ENCODE measurements around the gene SURF4.

Gene SURF4

DNA sequence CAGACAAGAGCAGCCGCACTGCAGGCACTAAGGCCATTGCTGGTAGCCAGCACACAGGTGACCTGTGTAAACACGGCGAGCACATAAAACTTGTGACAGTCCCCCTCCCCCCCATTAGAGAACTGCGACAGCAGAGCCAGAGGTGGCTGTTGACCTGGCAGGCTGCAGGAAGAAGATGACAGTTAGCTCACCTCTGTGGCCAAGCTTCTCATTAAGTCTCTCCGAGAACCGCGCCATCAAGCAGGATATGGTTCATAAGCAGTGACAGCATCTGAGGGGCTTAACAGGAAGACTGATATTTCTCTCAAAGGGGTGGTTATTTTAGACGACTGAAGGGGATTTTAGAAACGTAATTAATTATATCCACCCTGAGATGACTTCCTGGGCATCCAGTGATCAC lies 5.2 kb downstream of the SURF4 start:
- no peak overlapping the region for H3K27ac ChIP-seq
- TF ChIP-seq, protein P1, sequence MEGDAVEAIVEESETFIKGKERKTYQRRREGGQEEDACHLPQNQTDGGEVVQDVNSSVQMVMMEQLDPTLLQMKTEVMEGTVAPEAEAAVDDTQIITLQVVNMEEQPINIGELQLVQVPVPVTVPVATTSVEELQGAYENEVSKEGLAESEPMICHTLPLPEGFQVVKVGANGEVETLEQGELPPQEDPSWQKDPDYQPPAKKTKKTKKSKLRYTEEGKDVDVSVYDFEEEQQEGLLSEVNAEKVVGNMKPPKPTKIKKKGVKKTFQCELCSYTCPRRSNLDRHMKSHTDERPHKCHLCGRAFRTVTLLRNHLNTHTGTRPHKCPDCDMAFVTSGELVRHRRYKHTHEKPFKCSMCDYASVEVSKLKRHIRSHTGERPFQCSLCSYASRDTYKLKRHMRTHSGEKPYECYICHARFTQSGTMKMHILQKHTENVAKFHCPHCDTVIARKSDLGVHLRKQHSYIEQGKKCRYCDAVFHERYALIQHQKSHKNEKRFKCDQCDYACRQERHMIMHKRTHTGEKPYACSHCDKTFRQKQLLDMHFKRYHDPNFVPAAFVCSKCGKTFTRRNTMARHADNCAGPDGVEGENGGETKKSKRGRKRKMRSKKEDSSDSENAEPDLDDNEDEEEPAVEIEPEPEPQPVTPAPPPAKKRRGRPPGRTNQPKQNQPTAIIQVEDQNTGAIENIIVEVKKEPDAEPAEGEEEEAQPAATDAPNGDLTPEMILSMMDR (IDR thresholded peaks at IDR 0.05) = no peak
- no peak for TF ChIP-seq ZFX (IDR thresholded peaks at IDR 0.05; ENCODE audit: borderline replicate concordance)

DNA sequence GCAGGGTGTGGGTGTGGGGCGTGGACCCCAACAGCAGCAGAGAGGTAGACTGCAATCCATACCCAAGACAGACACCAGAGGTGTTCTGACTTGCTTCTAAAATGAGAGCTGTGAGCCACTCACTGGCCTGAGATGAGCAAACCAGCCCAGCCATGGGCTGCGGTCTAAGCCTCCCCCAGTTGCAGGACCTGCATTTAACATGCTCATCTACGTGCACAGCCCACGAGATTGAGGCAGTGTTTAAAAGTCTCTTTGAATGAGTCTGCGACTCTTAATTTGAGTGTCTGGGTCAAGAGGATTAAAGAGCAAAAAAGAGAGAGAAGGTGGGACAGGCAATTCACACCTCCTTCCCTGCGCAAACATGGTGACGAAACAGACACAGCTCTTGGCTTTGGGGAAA lies 5.9 kb downstream of the SURF4 start:
- no peak for TF ChIP-seq ZFX (IDR thresholded peaks at IDR 0.05; ENCODE audit: borderline replicate concordance)
- TF ChIP-seq, protein P1 (IDR thresholded peaks at IDR 0.05) = no peak
- no peak overlapping the region for H3K27ac ChIP-seq

DNA sequence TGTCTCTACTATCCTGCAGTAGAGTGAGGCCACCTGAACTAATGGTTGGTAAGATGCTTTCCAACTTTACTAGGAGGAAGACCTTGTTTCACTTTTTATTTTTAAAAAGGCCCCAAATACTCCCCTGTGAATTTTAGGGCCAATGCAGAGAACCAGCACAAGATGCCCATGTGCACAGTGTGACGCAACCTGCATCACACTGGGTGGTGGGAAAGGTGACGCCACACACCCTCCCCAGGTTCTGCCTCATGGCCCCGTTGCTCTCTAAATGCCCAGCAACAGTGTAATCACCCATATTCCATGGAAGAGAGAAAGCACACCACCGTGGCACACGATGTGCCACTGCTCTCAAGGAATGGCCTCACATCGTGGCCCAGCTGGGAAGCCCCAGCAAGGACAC lies 6.4 kb downstream of the SURF4 start:
- no peak overlapping the region for H3K27ac ChIP-seq
- TF ChIP-seq, protein P1 (IDR thresholded peaks at IDR 0.05) = no peak
- TF ChIP-seq ZFX (IDR thresholded peaks at IDR 0.05; ENCODE audit: borderline replicate concordance) = no peak

DNA sequence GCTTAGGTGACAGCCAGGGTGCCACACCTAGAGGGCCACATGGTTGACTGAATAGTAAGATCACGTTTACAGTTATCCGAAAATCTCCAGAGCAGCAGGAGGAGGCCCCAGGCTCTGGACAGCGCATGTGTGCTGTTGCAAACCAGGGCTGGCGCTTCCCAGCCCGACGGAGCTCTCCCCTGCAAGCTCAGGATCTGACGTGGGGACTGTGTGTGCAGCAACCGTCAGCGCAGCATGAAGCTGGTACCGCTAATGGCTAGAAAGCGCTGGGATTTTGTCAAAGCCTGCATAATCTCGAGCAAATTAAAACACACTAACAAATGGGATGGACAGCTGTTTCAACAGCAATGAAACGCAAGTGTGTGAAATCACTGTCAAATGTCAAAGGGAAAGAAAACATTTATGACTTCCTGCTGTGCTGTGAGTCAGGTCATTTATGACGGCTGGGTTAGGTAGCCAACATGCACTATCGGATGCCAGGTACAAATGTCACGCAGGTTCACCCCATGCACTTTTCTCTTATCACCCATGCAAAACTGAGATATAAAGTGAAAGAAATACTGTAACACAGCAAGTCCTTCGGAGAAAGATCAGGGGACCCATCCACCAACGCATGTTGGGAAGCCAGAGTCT lies 7.5 kb downstream of the SURF4 start:
- TF ChIP-seq, protein P1 (IDR thresholded peaks at IDR 0.05) = no peak
- TF ChIP-seq ZFX (IDR thresholded peaks at IDR 0.05; ENCODE audit: borderline replicate concordance) = no peak
- no peak overlapping the region for H3K27ac ChIP-seq

DNA sequence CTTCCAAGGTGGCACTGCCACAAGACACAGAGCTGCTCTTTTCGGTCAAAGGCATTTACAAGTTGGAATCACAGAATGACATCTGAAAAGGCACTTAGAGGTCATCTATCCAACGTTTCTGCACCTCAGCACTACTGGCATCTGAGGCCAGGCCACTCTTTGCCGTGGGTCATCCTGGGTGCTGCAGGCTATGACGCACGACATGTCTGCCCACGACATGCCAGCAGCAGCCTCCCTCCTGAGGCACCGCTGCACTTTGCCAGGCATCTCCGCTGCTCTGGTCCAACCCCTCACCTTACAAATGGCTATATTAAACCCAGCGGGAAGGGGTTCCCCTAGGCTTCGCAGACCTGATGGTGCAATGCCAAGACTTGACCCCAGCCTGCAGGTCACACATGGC lies 8.1 kb downstream of the SURF4 start:
- no peak overlapping the region for H3K27ac ChIP-seq
- no peak for TF ChIP-seq ZFX (IDR thresholded peaks at IDR 0.05; ENCODE audit: borderline replicate concordance)
- TF ChIP-seq, protein P1 (IDR thresholded peaks at IDR 0.05) = no peak

DNA sequence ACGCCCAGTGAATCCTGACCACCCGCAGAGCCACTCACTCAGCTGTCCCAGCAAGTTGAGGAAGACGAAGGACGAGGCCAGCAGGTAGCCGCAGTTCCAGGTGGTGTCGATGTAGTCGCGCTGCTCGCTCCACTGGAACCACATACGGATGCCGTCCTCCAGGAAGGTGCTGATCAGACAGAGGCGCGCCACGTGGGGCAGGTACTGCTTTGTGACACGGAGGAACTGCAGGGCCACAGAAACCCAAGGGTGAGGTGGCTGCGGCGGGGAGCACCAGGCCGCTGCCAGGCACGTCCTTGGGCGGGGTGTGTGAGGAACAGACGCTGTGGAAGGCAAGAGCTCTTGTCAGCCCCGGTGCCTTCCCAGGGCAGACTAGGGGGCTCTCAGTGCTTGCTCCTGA lies 8.6 kb downstream of the SURF4 start:
- no peak overlapping the region for H3K27ac ChIP-seq
- TF ChIP-seq, protein P1 (IDR thresholded peaks at IDR 0.05) = no peak
- TF ChIP-seq ZFX (IDR thresholded peaks at IDR 0.05; ENCODE audit: borderline replicate concordance) = no peak

DNA sequence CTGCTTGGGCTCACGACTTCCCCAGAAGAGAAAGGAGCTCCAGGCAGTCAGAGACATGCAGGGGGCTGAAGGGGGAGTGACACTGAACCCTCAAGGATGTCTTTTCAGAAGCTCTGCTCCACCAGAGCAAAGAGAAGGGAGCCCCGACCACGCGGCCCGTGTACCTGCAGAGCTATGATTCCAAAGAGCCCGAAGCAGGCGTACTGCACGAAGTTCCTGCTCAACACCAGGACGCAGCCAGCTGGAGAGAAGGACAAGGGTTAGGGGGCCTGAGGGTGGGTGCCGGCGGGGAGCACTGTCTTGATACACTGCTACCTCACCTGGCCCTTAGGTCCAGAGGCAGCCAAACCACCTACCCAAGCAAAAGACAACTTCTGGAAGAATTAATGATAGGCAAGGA lies 9.4 kb downstream of the SURF4 start:
- no peak overlapping the region for H3K27ac ChIP-seq
- no peak for TF ChIP-seq ZFX (IDR thresholded peaks at IDR 0.05; ENCODE audit: borderline replicate concordance)
- TF ChIP-seq, protein P1 (IDR thresholded peaks at IDR 0.05) = no peak

All from 22Rv1 (cell line).